GM19463 (cell line): ENCODE results near the gene NAPG.
A peak's percentile ranks its signal among the peaks of the same experiment; 100 is the strongest.
"Not testable (repeated sequence)": the region's sequence is repeated elsewhere in the genome, so short reads cannot be mapped to it uniquely, and the experiment has no call there.

ENCODE experiments used
- ATAC-seq: cut with Tn5 transposase; IDR thresholded peaks from one replicate; pipeline ENCODE4 v1.9.1; 2021; ENCODE audit warnings: mild to moderate bottlenecking, moderate library complexity; ENCODE audit not compliant: unreplicated experiment

Gene NAPG

GRCh38 chr18:10543277-10543676 lies 17.4 kb downstream of the NAPG start:
- ATAC-seq = no peak

GRCh38 chr18:10544093-10544748 lies 18.4 kb downstream of the NAPG start:
- ATAC-seq = no peak

- ATAC-seq = no peak
Observed at GRCh38 chr18:10546557-10547300, 20.9 kb downstream of the NAPG start.

GRCh38 chr18:10552226-10552625 lies 26.4 kb downstream of the NAPG start:
- no peak for ATAC-seq

GRCh38 chr18:10556251-10556650 lies 30.4 kb downstream of the NAPG start:
- ATAC-seq = not testable (repeated sequence)

- ATAC-seq = no peak
Observed at GRCh38 chr18:10557085-10557677, 31.4 kb downstream of the NAPG start.

GRCh38 chr18:10558243-10558966 lies 32.6 kb downstream of the NAPG start:
- no peak for ATAC-seq

- ATAC-seq = no peak
Observed at GRCh38 chr18:10558967-10559298, 33.1 kb downstream of the NAPG start.

GRCh38 chr18:10559553-10560451 lies 34.0 kb downstream of the NAPG start:
- ATAC-seq = peak; percentile 59

GRCh38 chr18:10560452-10561045 lies 34.7 kb downstream of the NAPG start:
- ATAC-seq = peak; percentile 64

- no peak for ATAC-seq
Observed at GRCh38 chr18:10562773-10563160, 36.9 kb downstream of the NAPG start.

GRCh38 chr18:10563886-10564285 lies 38.1 kb downstream of the NAPG start:
- no peak for ATAC-seq

GRCh38 chr18:10564975-10565773 lies 39.3 kb downstream of the NAPG start:
- no peak for ATAC-seq

GRCh38 chr18:10565835-10566234 lies 40.0 kb downstream of the NAPG start:
- ATAC-seq = no peak

GRCh38 chr18:10566390-10566789 lies 40.6 kb downstream of the NAPG start:
- ATAC-seq = no peak

GRCh38 chr18:10569941-10570340 lies 44.1 kb downstream of the NAPG start:
- ATAC-seq = not testable (repeated sequence)

- no peak for ATAC-seq
Observed at GRCh38 chr18:10570622-10571021, 44.8 kb downstream of the NAPG start.

GRCh38 chr18:10571537-10571936 lies 45.7 kb downstream of the NAPG start:
- ATAC-seq = no peak

GRCh38 chr18:10573261-10573660 lies 47.4 kb downstream of the NAPG start:
- ATAC-seq = not testable (repeated sequence)
